Activated B cell treated with CpG ODN at 0.5 μM for 24 hours (primary cell): ENCODE measurements around the gene AP3B1. TPM values are rescaled to one million over a fixed set of nuclear protein-coding genes. Genes with fewer than 3 reads are reported as not detected.

ENCODE experiments used
- ATAC-seq: fragments of 200-7000 bp; cut with Tn5 transposase; one replicate; pipeline ENCODE4 v1.10.0; 2021; ENCODE audit warnings: low read depth, mild to moderate bottlenecking, moderate library complexity
- CTCF ChIA-PET: fragments of 350-600 bp; sonication (Branson Sonifier 250); formaldehyde crosslinking; loops from one replicate; lab custom pipeline; 2021; ENCODE audit warnings: antibody characterized with exemption; lab: Charles Lee
- POLR2A ChIA-PET: fragments of 350-600 bp; sonication (Branson Sonifier 250); formaldehyde crosslinking; loops from one replicate; lab custom pipeline; 2021; ENCODE audit warnings: antibody characterized with exemption; lab: Charles Lee
- DNase-seq: peaks from one replicate; pipeline ENCODE4 v3.0.0; 2022
- H3K27ac Mint-ChIP-seq: one replicate; pipeline ENCODE4 v1.8.0; 2020; ENCODE audit warnings: mixed read lengths
- H3K27me3 Mint-ChIP-seq: one replicate; pipeline ENCODE4 v1.8.0; 2021; ENCODE audit warnings: mixed read lengths
- H3K36me3 Mint-ChIP-seq: one replicate; pipeline ENCODE4 v1.8.0; 2021; ENCODE audit warnings: low read depth, mixed read lengths
- H3K4me1 Mint-ChIP-seq: one replicate; pipeline ENCODE4 v1.8.0; 2021; ENCODE audit warnings: mixed read lengths
- H3K4me3 Mint-ChIP-seq: one replicate; pipeline ENCODE4 v1.8.0; 2020; ENCODE audit warnings: mild to moderate bottlenecking, mixed read lengths
- H3K9me3 Mint-ChIP-seq: one replicate; pipeline ENCODE4 v1.8.0; 2020; ENCODE audit warnings: mixed read lengths
- CTCF ChIP-seq: fragments of 200-600 bp; IDR thresholded peaks from one replicate; pipeline ENCODE4 v1.8.0; 2022; ENCODE audit warnings: antibody characterized with exemption, mild to moderate bottlenecking
- intact Hi-C: fragments of 100-400 bp; cut with micrococcal nuclease; formaldehyde crosslinking; loops from one replicate; pipeline ENCODE4 v1.15.1; 2024
- total RNA-seq: library from RNA; stranded (reverse); gene quantifications from 2 replicates; pipeline ENCODE4 v1.2.3, GENCODE V29; 2022

AP3B1 gene
- total RNA-seq, 1 donor from 2014 or later, result 52.9 TPM

DNA sequence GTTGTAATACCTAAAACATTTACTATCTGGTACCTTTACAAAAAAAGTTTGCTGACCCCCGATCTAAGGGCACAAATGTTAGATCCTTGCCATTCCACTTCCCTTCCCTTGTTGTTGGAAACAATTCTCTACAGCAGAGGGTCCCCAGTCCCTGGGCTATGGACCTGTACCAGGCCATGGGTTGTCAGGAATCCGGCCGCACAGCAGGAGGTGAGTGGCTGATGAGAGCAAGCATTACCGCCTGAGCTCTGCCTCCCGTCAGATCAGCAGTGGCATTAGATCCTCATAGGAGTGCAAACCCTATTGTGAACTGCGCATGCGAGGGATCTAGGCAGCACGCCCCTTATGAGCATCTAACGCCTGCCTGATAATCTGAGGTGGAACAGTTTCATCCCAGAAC lies 248.5 kb downstream of the AP3B1 start:
- ATAC-seq, result no peak
- CTCF ChIA-PET, result no interaction called here
- H3K27ac Mint-ChIP-seq, result no peak overlapping the region
- POLR2A ChIA-PET, result no interaction called here
- no peak for DNase-seq
- TF ChIP-seq CTCF, result no peak
- intact Hi-C loops, result loop anchor here (10.0 kb wide), 1 partner anchor 219 kb away; no protein-coding TSS in a partner anchor
- no peaks in the 10 kb centered on the region for H3K27me3 Mint-ChIP-seq
- H3K9me3 Mint-ChIP-seq, result no peaks in the 10 kb centered on the region
- H3K4me1 Mint-ChIP-seq, result no peaks in the 10 kb centered on the region
- no peak overlapping the region for H3K4me3 Mint-ChIP-seq
- peaks cover 43% of the 10 kb centered on the region for H3K36me3 Mint-ChIP-seq

- Mint-ChIP-seq H3K4me1 (no peaks in the 10 kb centered on the region), H3K36me3 (peaks cover 47% of the 10 kb centered on the region), H3K27me3 (no peaks in the 10 kb centered on the region), H3K9me3 (no peaks in the 10 kb centered on the region), H3K27ac (no peak overlapping the region), H3K4me3 (no peak overlapping the region)
- no peak for TF ChIP-seq CTCF
- ATAC-seq (no peak), DNase-seq (no peak)
- ChIA-PET POLR2A (no interaction called here), CTCF (no interaction called here)
- intact Hi-C loops, result loop anchor here (10.0 kb wide), 1 partner anchor 223 kb away; no protein-coding TSS in a partner anchor
Measured at GRCh38 chr5:78041805-78042204, 252.7 kb downstream of the AP3B1 start.

DNA sequence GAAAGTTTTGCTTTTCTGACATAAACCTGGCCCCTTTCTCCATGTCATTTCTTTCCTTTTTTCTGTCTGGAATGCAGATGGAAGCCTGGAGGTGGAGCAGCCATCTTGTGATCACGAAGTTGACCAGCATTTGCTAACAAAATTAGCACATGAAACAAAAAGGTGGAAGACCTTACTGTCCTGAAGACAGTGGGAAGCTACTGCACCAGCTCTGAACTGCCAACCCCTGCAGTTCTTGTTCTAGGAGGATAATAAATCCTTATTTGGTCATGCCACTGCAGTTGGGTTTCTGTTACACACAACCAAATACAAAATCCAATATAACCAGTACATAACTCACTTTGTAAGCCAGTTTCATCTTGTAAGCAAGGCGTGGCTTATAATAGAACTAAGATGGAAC lies 269.0 kb downstream of the AP3B1 start:
- Mint-ChIP-seq H3K4me1 (no peaks in the 10 kb centered on the region), H3K27me3 (no peaks in the 10 kb centered on the region), H3K4me3 (no peak overlapping the region), H3K9me3 (no peaks in the 10 kb centered on the region), H3K36me3 (peaks cover 34% of the 10 kb centered on the region), H3K27ac (no peak overlapping the region)
- ChIA-PET CTCF (no interaction called here), POLR2A (no interaction called here)
- ATAC-seq (no peak), DNase-seq (no peak)
- intact Hi-C loops, result no loop called here
- TF ChIP-seq CTCF, result no peak

DNA sequence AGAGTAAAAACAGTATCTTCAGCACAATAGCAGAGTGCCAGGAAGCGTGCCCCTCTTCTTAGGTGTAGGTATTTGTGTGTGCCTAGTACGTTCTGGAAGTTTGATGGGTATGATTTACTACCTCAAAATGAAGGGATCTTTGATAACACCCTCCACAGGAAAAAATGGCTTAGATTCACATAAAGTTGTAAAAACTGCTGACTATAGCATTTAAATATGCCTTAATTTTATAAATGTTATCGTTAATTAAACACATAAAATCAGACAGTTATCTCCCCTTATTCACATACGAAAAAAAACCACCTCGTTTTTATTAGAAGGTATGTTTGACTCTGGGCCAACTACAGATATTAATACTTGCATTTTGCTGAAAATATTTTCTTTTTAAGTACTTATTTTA lies 274.8 kb downstream of the AP3B1 start:
- Mint-ChIP-seq H3K4me3 (no peak overlapping the region), H3K9me3 (no peaks in the 10 kb centered on the region), H3K27me3 (no peaks in the 10 kb centered on the region), H3K4me1 (no peaks in the 10 kb centered on the region), H3K27ac (no peak overlapping the region), H3K36me3 (peaks cover 52% of the 10 kb centered on the region)
- CTCF ChIA-PET, result no interaction called here
- DNase-seq, result no peak
- POLR2A ChIA-PET, result no interaction called here
- no peak for TF ChIP-seq CTCF
- intact Hi-C loops, result no loop called here
- ATAC-seq, result no peak

- Mint-ChIP-seq H3K27ac (no peak overlapping the region), H3K36me3 (peaks cover 51% of the 10 kb centered on the region), H3K9me3 (no peaks in the 10 kb centered on the region), H3K4me3 (no peak overlapping the region), H3K4me1 (no peaks in the 10 kb centered on the region), H3K27me3 (no peaks in the 10 kb centered on the region)
- DNase-seq (no peak), ATAC-seq (no peak)
- ChIA-PET CTCF (no interaction called here), POLR2A (interaction anchor here (0.6 kb wide), 1 partner anchor 74 kb away, joined by 4 read pairs; no protein-coding TSS in a partner anchor)
- TF ChIP-seq CTCF, result no peak
- intact Hi-C loops, result no loop called here
Measured at GRCh38 chr5:78016863-78017529, 277.5 kb downstream of the AP3B1 start.
